Measurements from ENCODE around the gene CEBPE. TPM values are rescaled to one million over a fixed set of nuclear protein-coding genes. Genes with fewer than 3 reads are reported as not detected.

The CEBPE gene
- total RNA-seq, 2 experiments from 2014 or later = 0.19 to 0.34 TPM

GRCh38 chr14:23101213-23101970 lies 17.7 kb downstream of the CEBPE start:
- no peaks in the 10 kb centered on the region for H3K9me3 Mint-ChIP-seq (ENCODE audit: low read depth)
- no peaks in the 10 kb centered on the region for H3K27me3 Mint-ChIP-seq
- no peak overlapping the region for H3K4me3 Mint-ChIP-seq
- DNase-seq (no peak), ATAC-seq (no peak)
- POLR2A ChIA-PET = no interaction called here
- intact Hi-C loops (cut with DNase I, micrococcal nuclease) = no loop called here
- H3K27ac Mint-ChIP-seq = no peak overlapping the region
- CTCF ChIA-PET = interaction anchor here (1.1 to 1.9 kb wide), 7 partner anchors 12 to 115 kb away, joined by 3 to 8 read pairs (median 3); no protein-coding TSS in a partner anchor
- peaks cover 17% of the 10 kb centered on the region for H3K4me1 Mint-ChIP-seq
- H3K36me3 Mint-ChIP-seq (ENCODE audit: low read depth) = peaks cover 27% of the 10 kb centered on the region

GRCh38 chr14:23099212-23099861 lies 19.7 kb downstream of the CEBPE start:
- Mint-ChIP-seq H3K4me3 (no peak overlapping the region), H3K27ac (no peak overlapping the region), H3K36me3 (ENCODE audit: low read depth) (peaks cover 27% of the 10 kb centered on the region), H3K9me3 (ENCODE audit: low read depth) (no peaks in the 10 kb centered on the region), H3K27me3 (no peaks in the 10 kb centered on the region), H3K4me1 (peaks cover 17% of the 10 kb centered on the region)
- DNase-seq (no peak), ATAC-seq (no peak)
- ChIA-PET POLR2A (no interaction called here), CTCF (interaction anchor here (0.7 to 1.4 kb wide), 7 partner anchors 10 to 88 kb away, joined by 3 to 4 read pairs (median 3); partner anchors contain the start of gene CEBPE)
- intact Hi-C loops (cut with DNase I, micrococcal nuclease) = loop anchor here (5.0 to 10.0 kb wide), 5 partner anchors 185 to 1835 kb away; partner anchors contain the start of genes DCAF11 (in 1 of the 2), EMC9 (in 1 of the 2), HNRNPC (in 1 of the 2) and HOMEZ (in 1 of the 2)

- ATAC-seq (no peak), DNase-seq (no peak)
- ChIA-PET CTCF (interaction anchor here (0.6 to 5.1 kb wide), 7 partner anchors 14 to 204 kb away, joined by 3 to 58 read pairs (median 8); partner anchors contain the start of gene CDH24), POLR2A (no interaction called here)
- Mint-ChIP-seq H3K4me1 (peaks cover 17% of the 10 kb centered on the region), H3K27me3 (no peaks in the 10 kb centered on the region), H3K4me3 (peak overlapping the region; percentile 11), H3K27ac (no peak overlapping the region), H3K9me3 (ENCODE audit: low read depth) (no peaks in the 10 kb centered on the region), H3K36me3 (ENCODE audit: low read depth) (peaks cover 33% of the 10 kb centered on the region)
- intact Hi-C loops (cut with DNase I, micrococcal nuclease) = loop anchor here (5.0 to 10.0 kb wide), 5 partner anchors 187 to 1833 kb away; partner anchors contain the start of genes DCAF11 (in 1 of the 2), EMC9 (in 1 of the 2), HNRNPC (in 1 of the 2) and HOMEZ (in 1 of the 2)
Measured at GRCh38 chr14:23097786-23098185, 21.3 kb downstream of the CEBPE start.

- Mint-ChIP-seq H3K9me3 (ENCODE audit: low read depth) (no peaks in the 10 kb centered on the region), H3K4me1 (peaks cover 19% of the 10 kb centered on the region), H3K4me3 (no peak within 1 kb of the TSS), H3K27ac (no peak within 1 kb of the TSS), H3K36me3 (ENCODE audit: low read depth) (peaks cover 45% of the 10 kb centered on the region), H3K27me3 (no peaks in the 10 kb centered on the region)
- POLR2A ChIA-PET = interaction anchor here (0.6 to 2.1 kb wide), 19 partner anchors 10 to 1825 kb away, joined by 3 to 27 read pairs (median 8); partner anchors contain the start of genes AJUBA, DAD1, HAUS4 and HOMEZ
- intact Hi-C loops (cut with DNase I, micrococcal nuclease) = loop anchor here (1.0 to 10.0 kb wide), 17 partner anchors 24 to 1831 kb away; partner anchors contain the start of genes HOMEZ (in 2 of the 2), PSMB5 (in 2 of the 2), DCAF11 (in 1 of the 2) and EMC9 (in 1 of the 2)
- CTCF ChIA-PET = interaction anchor here (0.6 to 5.1 kb wide), 35 partner anchors 10 to 1066 kb away, joined by 3 to 58 read pairs (median 4); partner anchors contain the start of genes IRF9, PRMT5, RBM23 and RNF212B
- peak; percentile 100 for DNase-seq
- peak; percentile 93 for ATAC-seq
Measured at GRCh38 chr14:23095196-23096108, 23.6 kb downstream of the CEBPE start, which contains the start of gene C14orf119. TSS of gene C14orf119 (plus strand) at chr14:23095505. CDS start at chr14:23097659, 2,154 bp downstream.

- ChIA-PET CTCF (interaction anchor here (0.6 to 5.1 kb wide), 31 partner anchors 9 to 1000 kb away, joined by 3 to 58 read pairs (median 4); partner anchors contain the start of genes PRMT5, RBM23 and RNF212B), POLR2A (interaction anchor here (0.6 to 2.1 kb wide), 18 partner anchors 9 to 1825 kb away, joined by 3 to 27 read pairs (median 9); partner anchors contain the start of genes AJUBA, DAD1, HAUS4 and HOMEZ)
- no peaks in the 10 kb centered on the region for H3K27me3 Mint-ChIP-seq
- H3K9me3 Mint-ChIP-seq (ENCODE audit: low read depth) = no peaks in the 10 kb centered on the region
- no peak within 1 kb of the TSS for H3K4me3 Mint-ChIP-seq
- H3K36me3 Mint-ChIP-seq (ENCODE audit: low read depth) = peaks cover 53% of the 10 kb centered on the region
- H3K27ac Mint-ChIP-seq = no peak within 1 kb of the TSS
- H3K4me1 Mint-ChIP-seq = peaks cover 25% of the 10 kb centered on the region
- ATAC-seq (peak; percentile 34), DNase-seq (peak; percentile 83)
- intact Hi-C loops (cut with DNase I, micrococcal nuclease) = loop anchor here (1.0 to 10.0 kb wide), 18 partner anchors 23 to 1830 kb away; partner anchors contain the start of genes HOMEZ (in 2 of the 2), PSMB5 (in 2 of the 2), DCAF11 (in 1 of the 2) and EMC9 (in 1 of the 2)
Measured at GRCh38 chr14:23094666-23095195, 24.3 kb downstream of the CEBPE start, which contains the start of gene ACIN1. TSS of gene ACIN1 (minus strand) at chr14:23095136. CDS start at chr14:23095112, 24 bp downstream.

GRCh38 chr14:23093991-23094665 lies 24.9 kb downstream of the CEBPE start:
- intact Hi-C loops (cut with DNase I, micrococcal nuclease) = loop anchor here (1.0 to 10.0 kb wide), 5 partner anchors 175 to 1829 kb away; partner anchors contain the start of genes DCAF11 (in 1 of the 2), EMC9 (in 1 of the 2), HNRNPC (in 1 of the 2) and HOMEZ (in 1 of the 2)
- CTCF ChIA-PET = interaction anchor here (0.6 to 5.1 kb wide), 22 partner anchors 8 to 359 kb away, joined by 3 to 58 read pairs (median 5); partner anchors contain the start of genes PRMT5 and RBM23
- peaks cover 57% of the 10 kb centered on the region for H3K36me3 Mint-ChIP-seq (ENCODE audit: low read depth)
- no peak overlapping the region for H3K27ac Mint-ChIP-seq
- no peak for ATAC-seq
- H3K27me3 Mint-ChIP-seq = no peaks in the 10 kb centered on the region
- DNase-seq = no peak
- peaks cover 29% of the 10 kb centered on the region for H3K4me1 Mint-ChIP-seq
- POLR2A ChIA-PET = interaction anchor here (1.0 to 2.1 kb wide), 14 partner anchors 8 to 228 kb away, joined by 3 to 27 read pairs (median 12); partner anchors contain the start of genes AJUBA, HAUS4, PABPN1 and PPP1R3E
- no peak overlapping the region for H3K4me3 Mint-ChIP-seq
- H3K9me3 Mint-ChIP-seq (ENCODE audit: low read depth) = no peaks in the 10 kb centered on the region

- no peaks in the 10 kb centered on the region for H3K9me3 Mint-ChIP-seq (ENCODE audit: low read depth)
Measured at GRCh38 chr14:23093526-23093925, 25.5 kb downstream of the CEBPE start.

GRCh38 chr14:23093104-23093503 lies 26.0 kb downstream of the CEBPE start:
- Mint-ChIP-seq H3K27me3 (no peaks in the 10 kb centered on the region), H3K36me3 (ENCODE audit: low read depth) (peaks cover 49% of the 10 kb centered on the region), H3K4me3 (no peak overlapping the region), H3K4me1 (peaks cover 28% of the 10 kb centered on the region), H3K27ac (peak overlapping the region; percentile 52), H3K9me3 (ENCODE audit: low read depth) (no peaks in the 10 kb centered on the region)
- ATAC-seq = no peak
- no peak for DNase-seq
- CTCF ChIA-PET = interaction anchor here (1.5 to 4.4 kb wide), 5 partner anchors 13 to 107 kb away, joined by 3 to 36 read pairs (median 8); partner anchors contain the start of gene CDH24
- POLR2A ChIA-PET = no interaction called here
- intact Hi-C loops (cut with DNase I, micrococcal nuclease) = loop anchor here (10.0 kb wide), 4 partner anchors 192 to 1828 kb away; partner anchors contain the start of genes DCAF11 (in 1 of the 2), EMC9 (in 1 of the 2), HNRNPC (in 1 of the 2) and HOMEZ (in 1 of the 2)

More at GRCh38 chr14:23093526-23093925, 25.5 kb downstream of the CEBPE start:
- DNase-seq = no peak
- POLR2A ChIA-PET = no interaction called here
- Mint-ChIP-seq H3K4me1 (peaks cover 28% of the 10 kb centered on the region), H3K36me3 (ENCODE audit: low read depth) (peaks cover 52% of the 10 kb centered on the region), H3K27me3 (no peaks in the 10 kb centered on the region), H3K27ac (peak overlapping the region; percentile 52), H3K4me3 (no peak overlapping the region)
- no peak for ATAC-seq
- intact Hi-C loops (cut with DNase I, micrococcal nuclease) = loop anchor here (10.0 kb wide), 4 partner anchors 191 to 1829 kb away; partner anchors contain the start of genes DCAF11 (in 1 of the 2), EMC9 (in 1 of the 2), HNRNPC (in 1 of the 2) and HOMEZ (in 1 of the 2)
- CTCF ChIA-PET = interaction anchor here (1.8 to 5.1 kb wide), 6 partner anchors 8 to 164 kb away, joined by 13 to 58 read pairs (median 30); partner anchors contain the start of gene PRMT5
